Measurements from ENCODE around the gene GHRL.

The GHRL gene

DNA sequence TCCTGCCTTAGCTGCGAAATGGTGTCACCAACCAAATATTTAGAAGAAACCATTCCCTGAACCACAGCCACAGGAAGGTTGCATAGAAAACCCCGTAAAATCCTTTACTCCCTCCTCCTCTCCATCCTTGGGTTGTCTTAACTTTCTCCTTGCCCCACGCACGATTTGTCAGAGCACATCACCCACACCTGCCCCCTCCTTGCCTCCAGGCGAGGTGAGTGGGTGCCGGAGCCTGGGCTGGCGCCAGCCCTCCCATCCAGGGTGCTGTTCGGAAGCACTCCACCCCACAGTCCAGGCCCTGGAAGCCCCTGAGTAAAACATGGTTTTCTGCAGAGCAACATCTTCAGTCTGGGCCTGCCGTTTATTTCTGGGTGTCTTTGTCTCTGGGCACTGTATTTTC lies 3.7 kb downstream of the GHRL start:
- no peak overlapping the region for H3K27ac ChIP-seq (ENCODE audit: low read depth, low read length)
- H3K27me3 ChIP-seq (ENCODE audit: control insufficient read depth, low read length): no peaks in the 10 kb centered on the region
- peaks cover 25% of the 10 kb centered on the region for H3K4me1 ChIP-seq (ENCODE audit: control insufficient read depth, low read length)
- H3K9me2 ChIP-seq (replicated peaks; ENCODE audit: control insufficient read depth, low read length): no peaks in the 10 kb centered on the region
- H3K4me3 ChIP-seq (ENCODE audit: low read length): no peak overlapping the region
- TF ChIP-seq, protein P1, sequence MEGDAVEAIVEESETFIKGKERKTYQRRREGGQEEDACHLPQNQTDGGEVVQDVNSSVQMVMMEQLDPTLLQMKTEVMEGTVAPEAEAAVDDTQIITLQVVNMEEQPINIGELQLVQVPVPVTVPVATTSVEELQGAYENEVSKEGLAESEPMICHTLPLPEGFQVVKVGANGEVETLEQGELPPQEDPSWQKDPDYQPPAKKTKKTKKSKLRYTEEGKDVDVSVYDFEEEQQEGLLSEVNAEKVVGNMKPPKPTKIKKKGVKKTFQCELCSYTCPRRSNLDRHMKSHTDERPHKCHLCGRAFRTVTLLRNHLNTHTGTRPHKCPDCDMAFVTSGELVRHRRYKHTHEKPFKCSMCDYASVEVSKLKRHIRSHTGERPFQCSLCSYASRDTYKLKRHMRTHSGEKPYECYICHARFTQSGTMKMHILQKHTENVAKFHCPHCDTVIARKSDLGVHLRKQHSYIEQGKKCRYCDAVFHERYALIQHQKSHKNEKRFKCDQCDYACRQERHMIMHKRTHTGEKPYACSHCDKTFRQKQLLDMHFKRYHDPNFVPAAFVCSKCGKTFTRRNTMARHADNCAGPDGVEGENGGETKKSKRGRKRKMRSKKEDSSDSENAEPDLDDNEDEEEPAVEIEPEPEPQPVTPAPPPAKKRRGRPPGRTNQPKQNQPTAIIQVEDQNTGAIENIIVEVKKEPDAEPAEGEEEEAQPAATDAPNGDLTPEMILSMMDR (IDR thresholded peaks at IDR 0.05; ENCODE audit: low read depth, low read length, poor library complexity, severe bottlenecking): no peak
- TF ChIP-seq EZH2phosphoT487 (IDR thresholded peaks at IDR 0.05; ENCODE audit: borderline replicate concordance, low read length): no peak
- H3K36me3 ChIP-seq (ENCODE audit: control insufficient read depth, low read length): peaks cover 59% of the 10 kb centered on the region
- H3K4me2 ChIP-seq (ENCODE audit: low read length): no peak overlapping the region
- no peaks in the 10 kb centered on the region for H3K79me2 ChIP-seq (ENCODE audit: control insufficient read depth, low read length)
- no peaks in the 10 kb centered on the region for H3K9me3 ChIP-seq (ENCODE audit: control insufficient read depth, insufficient read depth, low read length)
- H3F3A ChIP-seq (ENCODE audit: control insufficient read depth, insufficient read depth): peaks cover 11% of the 10 kb centered on the region
- no peaks in the 10 kb centered on the region for H4K20me1 ChIP-seq (ENCODE audit: control insufficient read depth, insufficient read depth, low read depth, low read length)

DNA sequence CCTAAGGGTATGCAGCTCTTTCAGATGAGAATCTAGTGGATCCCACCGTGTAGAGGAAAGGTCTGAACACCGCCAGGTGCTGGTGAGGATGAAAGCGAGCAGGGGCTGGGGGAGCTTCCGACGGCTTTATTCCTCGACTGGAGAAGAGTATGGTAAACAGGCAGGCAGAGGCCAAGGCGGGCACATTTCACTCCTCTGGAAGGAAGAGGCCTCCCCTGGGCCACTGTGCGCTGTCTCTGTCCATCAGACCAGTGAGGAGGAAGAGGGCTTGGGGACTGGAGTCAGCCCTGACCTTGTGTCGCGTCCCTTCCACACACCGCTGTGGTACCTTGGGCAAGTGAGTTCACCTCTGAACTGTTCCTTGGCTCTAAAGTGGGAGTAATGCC lies 4.2 kb downstream of the GHRL start:
- no peak overlapping the region for H3K4me3 ChIP-seq (ENCODE audit: low read length)
- H3K27me3 ChIP-seq (ENCODE audit: control insufficient read depth, low read length): no peaks in the 10 kb centered on the region
- H3K4me1 ChIP-seq (ENCODE audit: control insufficient read depth, low read length): peaks cover 25% of the 10 kb centered on the region
- TF ChIP-seq EZH2phosphoT487 (IDR thresholded peaks at IDR 0.05; ENCODE audit: borderline replicate concordance, low read length): no peak
- TF ChIP-seq, protein P1 (IDR thresholded peaks at IDR 0.05; ENCODE audit: low read depth, low read length, poor library complexity, severe bottlenecking): no peak
- no peaks in the 10 kb centered on the region for H3K79me2 ChIP-seq (ENCODE audit: control insufficient read depth, low read length)
- no peaks in the 10 kb centered on the region; the same call in 1 of the 2 replicates for H4K20me1 ChIP-seq (ENCODE audit: control insufficient read depth, insufficient read depth, low read depth, low read length)
- no peak overlapping the region for H3K27ac ChIP-seq (ENCODE audit: low read depth, low read length)
- H3F3A ChIP-seq (ENCODE audit: control insufficient read depth, insufficient read depth): peaks cover 11% of the 10 kb centered on the region
- H3K9me2 ChIP-seq (replicated peaks; ENCODE audit: control insufficient read depth, low read length): no peaks in the 10 kb centered on the region
- H3K36me3 ChIP-seq (ENCODE audit: control insufficient read depth, low read length): peaks cover 60% of the 10 kb centered on the region
- H3K9me3 ChIP-seq (ENCODE audit: control insufficient read depth, insufficient read depth, low read length): no peaks in the 10 kb centered on the region
- H3K4me2 ChIP-seq (ENCODE audit: low read length): no peak overlapping the region

DNA sequence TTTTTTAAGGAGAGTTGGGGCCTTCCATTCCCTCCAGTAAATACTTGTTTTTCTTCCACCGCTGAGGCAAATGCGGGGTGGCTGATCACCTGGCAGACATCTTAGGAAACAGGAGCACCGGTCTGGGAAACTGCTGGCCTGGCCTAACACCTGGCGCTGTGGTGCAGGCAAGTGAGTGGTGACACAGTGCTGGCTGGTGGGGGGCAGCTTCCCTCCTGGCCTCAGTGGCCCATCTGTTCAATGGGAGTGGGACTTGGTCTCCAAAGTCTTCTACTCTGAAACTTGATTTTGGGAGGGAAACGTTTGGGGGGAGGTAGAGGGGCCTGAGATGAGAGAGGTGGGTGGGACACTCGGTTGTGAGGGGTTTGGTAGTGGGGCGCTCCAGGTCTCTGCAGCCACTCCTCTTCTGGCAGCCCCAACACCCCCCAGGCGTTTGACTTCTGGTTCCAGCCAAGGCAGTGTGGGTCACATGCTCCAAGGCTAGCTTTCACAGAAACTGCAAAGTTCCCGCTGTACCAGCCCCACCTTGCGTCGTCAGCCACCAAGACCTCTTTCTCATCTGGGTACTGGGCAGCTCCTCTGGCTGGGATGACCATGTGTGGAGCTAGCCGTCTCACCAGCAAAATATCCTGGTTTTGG lies 4.7 kb downstream of the GHRL start:
- TF ChIP-seq, protein P1 (IDR thresholded peaks at IDR 0.05; ENCODE audit: low read depth, low read length, poor library complexity, severe bottlenecking): no peak
- no peak for TF ChIP-seq EZH2phosphoT487 (IDR thresholded peaks at IDR 0.05; ENCODE audit: borderline replicate concordance, low read length)
- H3K79me2 ChIP-seq (ENCODE audit: control insufficient read depth, low read length): no peaks in the 10 kb centered on the region
- H3K27ac ChIP-seq (ENCODE audit: low read depth, low read length): no peak overlapping the region
- H3K36me3 ChIP-seq (ENCODE audit: control insufficient read depth, low read length): peaks cover 63% of the 10 kb centered on the region
- no peak overlapping the region for H3K4me3 ChIP-seq (ENCODE audit: low read length)
- H3K9me3 ChIP-seq (ENCODE audit: control insufficient read depth, insufficient read depth, low read length): no peaks in the 10 kb centered on the region
- peaks cover 6% of the 10 kb centered on the region for H3F3A ChIP-seq (ENCODE audit: control insufficient read depth, insufficient read depth)
- peaks cover 23% of the 10 kb centered on the region for H3K4me1 ChIP-seq (ENCODE audit: control insufficient read depth, low read length)
- H3K27me3 ChIP-seq (ENCODE audit: control insufficient read depth, low read length): no peaks in the 10 kb centered on the region
- no peaks in the 10 kb centered on the region; the same call in 1 of the 2 replicates for H4K20me1 ChIP-seq (ENCODE audit: control insufficient read depth, insufficient read depth, low read depth, low read length)
- no peak overlapping the region for H3K4me2 ChIP-seq (ENCODE audit: low read length)
- H3K9me2 ChIP-seq (replicated peaks; ENCODE audit: control insufficient read depth, low read length): no peaks in the 10 kb centered on the region
